ENCODE measurements around the gene XPA. TPM values are rescaled to one million over a fixed set of nuclear protein-coding genes. Genes with fewer than 3 reads are reported as not detected.
"Not testable (repeated sequence)": the region's sequence is repeated elsewhere in the genome, so short reads cannot be mapped to it uniquely, and the experiment has no call there.

Gene XPA
- polyA plus RNA-seq, 2 of the 4 experiments (the other 2 are of a cell fraction) = 8.0 to 14.0 TPM

DNA sequence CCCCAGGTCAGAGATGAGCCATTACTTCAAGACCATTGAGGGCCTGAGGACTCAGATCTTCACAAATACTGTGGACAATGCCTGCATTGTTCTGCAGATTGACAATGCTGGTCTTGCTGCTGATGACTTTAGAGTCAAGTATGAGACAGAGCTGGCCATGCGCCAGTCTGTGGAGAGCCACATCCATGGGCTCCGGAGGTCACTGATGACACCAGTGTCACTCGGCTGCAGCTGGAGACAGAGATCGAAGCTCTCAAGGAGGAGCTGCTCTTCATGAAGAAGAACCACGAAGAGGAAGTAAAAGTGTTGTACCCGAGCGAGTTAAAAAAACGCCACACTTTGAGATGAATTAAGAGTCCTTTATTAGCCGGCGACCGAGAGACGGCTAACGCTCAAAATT lies 2.1 kb upstream of the XPA start:
- not testable (repeated sequence) for DNase-seq (ENCODE audit: low read depth in 1 of 2, low spot score in 1 of 2); ATAC-seq; H3K9me3 ChIP-seq; H3K27ac ChIP-seq; H3K4me2 ChIP-seq; FAIRE-seq; H3K4me3 ChIP-seq
- H3K4me1 ChIP-seq = peaks cover 41% of the 10 kb centered on the region
- 91% methylated on average over 13 of the region's 13 CpGs for WGBS (ENCODE audit: missing lambda C conversion rate)
- POLR2A ChIA-PET = interaction anchor here (0.9 kb wide), 1 partner anchor 66 kb away, joined by 3 read pairs; the partner anchor contains the start of genes NCBP1 and TSTD2
- CTCF ChIA-PET = interaction anchor here (11.8 kb wide), 1 partner anchor 202 kb away, joined by 98 read pairs; no protein-coding TSS in a partner anchor

DNA sequence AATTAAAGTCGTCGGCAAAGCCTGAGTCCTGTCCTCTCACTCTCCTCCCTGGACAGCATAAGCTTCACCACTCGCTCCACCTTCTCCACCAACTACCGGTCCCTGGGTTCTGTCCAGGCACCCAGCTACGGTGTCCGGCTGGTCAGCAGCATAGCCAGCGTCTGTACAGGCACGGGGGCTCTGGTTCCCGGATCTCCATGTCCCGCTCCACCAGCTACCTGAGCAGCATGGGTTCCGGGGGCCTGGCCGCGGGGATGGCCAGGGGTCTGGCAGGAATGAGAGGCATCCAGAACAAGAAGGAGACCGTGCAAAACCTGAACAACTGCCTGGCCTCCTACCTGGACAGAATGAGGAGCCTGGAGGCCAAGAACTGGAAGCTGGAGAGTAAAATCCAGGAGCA lies 1.7 kb upstream of the XPA start:
- TF ChIP-seq NFE2L2 (conservative IDR thresholded peaks at IDR 0.05; ENCODE audit: low read length) = no peak
- peaks cover 37% of the 10 kb centered on the region for H3K4me1 ChIP-seq
- no peaks in the 10 kb centered on the region for H3K9me3 ChIP-seq
- no peak overlapping the region for H3K27ac ChIP-seq
- no peak overlapping the region for H3K4me3 ChIP-seq
- ATAC-seq (no peak), FAIRE-seq (no peak), DNase-seq (ENCODE audit: low read depth in 1 of 2, low spot score in 1 of 2) (no peak)
- ChIA-PET POLR2A (interaction anchor here (0.9 kb wide), 1 partner anchor 66 kb away, joined by 3 read pairs; the partner anchor contains the start of genes NCBP1 and TSTD2), CTCF (interaction anchor here (11.8 kb wide), 1 partner anchor 202 kb away, joined by 98 read pairs; no protein-coding TSS in a partner anchor)
- WGBS (ENCODE audit: missing lambda C conversion rate) = 89% methylated on average over 13 of the region's 14 CpGs
- no peak overlapping the region for H3K4me2 ChIP-seq

GRCh38 chr9:97697837-97698236 lies 697 bp upstream of the XPA start:
- peak overlapping the region; percentile 89 to 98 for H3K27ac ChIP-seq
- CTCF ChIA-PET = interaction anchor here (1.2 to 11.8 kb wide), 2 partner anchors 204 to 225 kb away, joined by 4 to 98 read pairs; no protein-coding TSS in a partner anchor
- peaks cover 33% of the 10 kb centered on the region for H3K4me1 ChIP-seq
- POLR2A ChIA-PET = interaction anchor here (0.9 kb wide), 1 partner anchor 222 kb away, joined by 3 read pairs; no protein-coding TSS in a partner anchor
- H3K4me2 ChIP-seq = peak overlapping the region; percentile 73
- DNase-seq (ENCODE audit: low read depth in 1 of 2, low spot score in 1 of 2) = no peak
- FAIRE-seq = no peak
- H3K9me3 ChIP-seq = no peaks in the 10 kb centered on the region
- H3K4me3 ChIP-seq = peak overlapping the region; percentile 73; the same call in 2 of the 3 replicates
- ATAC-seq = peak; percentile 8 to 36; a peak in 2 of 6 replicates
- 68% methylated on average over 1 of the region's 1 CpG for WGBS (ENCODE audit: missing lambda C conversion rate)
- TF ChIP-seq, protein P1, sequence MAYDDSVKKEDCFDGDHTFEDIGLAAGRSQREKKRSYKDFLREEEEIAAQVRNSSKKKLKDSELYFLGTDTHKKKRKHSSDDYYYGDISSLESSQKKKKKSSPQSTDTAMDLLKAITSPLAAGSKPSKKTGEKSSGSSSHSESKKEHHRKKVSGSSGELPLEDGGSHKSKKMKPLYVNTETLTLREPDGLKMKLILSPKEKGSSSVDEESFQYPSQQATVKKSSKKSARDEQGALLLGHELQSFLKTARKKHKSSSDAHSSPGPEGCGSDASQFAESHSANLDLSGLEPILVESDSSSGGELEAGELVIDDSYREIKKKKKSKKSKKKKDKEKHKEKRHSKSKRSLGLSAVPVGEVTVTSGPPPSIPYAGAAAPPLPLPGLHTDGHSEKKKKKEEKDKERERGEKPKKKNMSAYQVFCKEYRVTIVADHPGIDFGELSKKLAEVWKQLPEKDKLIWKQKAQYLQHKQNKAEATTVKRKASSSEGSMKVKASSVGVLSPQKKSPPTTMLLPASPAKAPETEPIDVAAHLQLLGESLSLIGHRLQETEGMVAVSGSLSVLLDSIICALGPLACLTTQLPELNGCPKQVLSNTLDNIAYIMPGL (CRISPR knock-in tag; IDR thresholded peaks at IDR 0.05; ENCODE audit: borderline replicate concordance) = no peak
- TF ChIP-seq ESRRA (IDR thresholded peaks at IDR 0.05; ENCODE audit: borderline replicate concordance, low read length) = no peak
- no peak for TF ChIP-seq ZFP36 (IDR thresholded peaks at IDR 0.05; ENCODE audit: borderline replicate concordance, partially characterized antibody)
- TF ChIP-seq, protein P2, sequence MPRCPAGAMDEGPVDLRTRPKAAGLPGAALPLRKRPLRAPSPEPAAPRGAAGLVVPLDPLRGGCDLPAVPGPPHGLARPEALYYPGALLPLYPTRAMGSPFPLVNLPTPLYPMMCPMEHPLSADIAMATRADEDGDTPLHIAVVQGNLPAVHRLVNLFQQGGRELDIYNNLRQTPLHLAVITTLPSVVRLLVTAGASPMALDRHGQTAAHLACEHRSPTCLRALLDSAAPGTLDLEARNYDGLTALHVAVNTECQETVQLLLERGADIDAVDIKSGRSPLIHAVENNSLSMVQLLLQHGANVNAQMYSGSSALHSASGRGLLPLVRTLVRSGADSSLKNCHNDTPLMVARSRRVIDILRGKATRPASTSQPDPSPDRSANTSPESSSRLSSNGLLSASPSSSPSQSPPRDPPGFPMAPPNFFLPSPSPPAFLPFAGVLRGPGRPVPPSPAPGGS (IDR thresholded peaks at IDR 0.05) = no peak
- no peak for TF ChIP-seq FOXS1 (CRISPR knock-in tag; IDR thresholded peaks at IDR 0.05)
- no peak for TF ChIP-seq CHD2 (IDR thresholded peaks at IDR 0.05; ENCODE audit: low read length, partially characterized antibody)
- no peak for TF ChIP-seq PHF8 (IDR thresholded peaks at IDR 0.05; ENCODE audit: borderline replicate concordance, low read depth)
- TF ChIP-seq HEYL (CRISPR knock-in tag; IDR thresholded peaks at IDR 0.05) = no peak
- TF ChIP-seq MAX (IDR thresholded peaks at IDR 0.05) = no peak
- no peak for TF ChIP-seq HDAC2 (IDR thresholded peaks at IDR 0.05)
- TF ChIP-seq HOXA7 (CRISPR knock-in tag; IDR thresholded peaks at IDR 0.05) = no peak
- no peak for TF ChIP-seq HOXB5 (CRISPR knock-in tag; IDR thresholded peaks at IDR 0.05)
- TF ChIP-seq, protein P3, sequence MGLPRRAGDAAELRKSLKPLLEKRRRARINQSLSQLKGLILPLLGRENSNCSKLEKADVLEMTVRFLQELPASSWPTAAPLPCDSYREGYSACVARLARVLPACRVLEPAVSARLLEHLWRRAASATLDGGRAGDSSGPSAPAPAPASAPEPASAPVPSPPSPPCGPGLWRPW (IDR thresholded peaks at IDR 0.05) = no peak
- TF ChIP-seq ZSCAN20 (CRISPR knock-in tag; IDR thresholded peaks at IDR 0.05) = no peak
- no peak for TF ChIP-seq TFCP2L1 (CRISPR knock-in tag; IDR thresholded peaks at IDR 0.05)
- TF ChIP-seq POLR2AphosphoS2 (conservative IDR thresholded peaks at IDR 0.05; ENCODE audit: low read length) = no peak
- no peak for TF ChIP-seq SREBF2 (IDR thresholded peaks at IDR 0.05)
